K562 (cell line): ENCODE measurements around the gene KANK2. TPM values are rescaled to one million over a fixed set of nuclear protein-coding genes. Genes with fewer than 3 reads are reported as not detected.
A peak's percentile ranks its signal among the peaks of the same experiment; 100 is the strongest.

Experiments used
- ATAC-seq: fragments of 200-7000 bp; cut with Tn5 transposase; 3 replicates; pipeline ENCODE4 v1.9.1; 2020; ENCODE audit warnings: moderate library complexity
- BruUV-seq: library from RNA; stranded (reverse); fragments of 400-500 nt; replicated peaks from 2 replicates; lab custom pipeline; 2021; lab: Mats Ljungman, UMichigan
- CTCF ChIA-PET: fragments of 300-600 bp; formaldehyde crosslinking; extraction: SDS; loops from one replicate; lab custom pipeline; 2021; ENCODE audit warnings: low intra/inter-chr PET ratio; lab: Yijun Ruan, JAX
- POLR2A ChIA-PET: fragments of 300-600, 350-650 bp; sonication (Branson Sonifier 250); formaldehyde crosslinking; extraction: SDS; loops from one replicate; lab custom pipeline; 2021; ENCODE audit warnings: antibody characterized with exemption, inconsistent platforms; lab: Yijun Ruan, JAX
- DNase-seq, 4 experiments: peaks; one replicate each; pipeline versions ENCODE4 v3.0.0 to v3.0.0-alpha.2; 2011 to 2018; ENCODE audit warnings: low spot score in 3 of 4, mixed read lengths in 3 of 4; ENCODE audit errors: extremely low read depth in 1 of 4
- FAIRE-seq: peaks from 2 replicates; lab custom pipeline; 2011; peaks lifted over from hg19 to GRCh38; lab: Jason Lieb, UNC
- H2AFZ ChIP-seq: 2 replicates; pipeline ENCODE4 v1.6.0; 2011; ENCODE audit warnings: low read depth, low read length, control low read depth, inconsistent platforms
- H3K27ac ChIP-seq: fragments of 200-600 bp; 3 replicates; pipeline ENCODE4 v1.8.0; 2011; ENCODE audit warnings: low read depth, mild to moderate bottlenecking, control low read depth, inconsistent platforms, low read length, moderate library complexity, mixed read lengths; ENCODE audit errors: extremely low read depth
- H3K27me3 ChIP-seq, 2 experiments: fragments of 300-600 bp in 1 of 2; 2 replicates in 1 of 2; 3 replicates in 1 of 2; pipeline versions ENCODE4 v1.6.0 to v1.8.0; 2011; ENCODE audit warnings: inconsistent platforms in 2 of 2, low read length in 2 of 2, mild to moderate bottlenecking in 1 of 2, mixed read lengths in 1 of 2, moderate library complexity in 1 of 2; ENCODE audit not compliant: control insufficient read depth in 2 of 2, insufficient read depth in 2 of 2
- H3K36me3 ChIP-seq: fragments of 300-600 bp; 3 replicates; pipeline ENCODE4 v1.8.0; 2011; ENCODE audit warnings: mild to moderate bottlenecking, low read length, inconsistent platforms; ENCODE audit not compliant: control insufficient read depth, insufficient read depth
- H3K4me1 ChIP-seq, 2 experiments: fragments of 200-600 bp in 1 of 2; replicated peaks in 1 of 2; 2 replicates in 1 of 2; 3 replicates in 1 of 2; pipeline versions ENCODE4 v1.5.1 to v1.8.0; 2011; ENCODE audit warnings: inconsistent platforms in 2 of 2, low read length in 2 of 2, mild to moderate bottlenecking in 1 of 2, mixed read lengths in 1 of 2, moderate library complexity in 1 of 2; ENCODE audit not compliant: control insufficient read depth in 2 of 2, insufficient read depth in 2 of 2
- H3K4me2 ChIP-seq: 2 replicates; pipeline ENCODE4 v1.6.1; 2011; ENCODE audit warnings: low read length, control low read depth, inconsistent platforms, mixed read lengths; ENCODE audit not compliant: insufficient read depth
- H3K4me3 ChIP-seq: fragments of 200-600 bp; sonication (generic), shearing (Covaris generic); 2 replicates; pipeline ENCODE4 v1.5.1; 2016; ENCODE audit warnings: control low read depth, inconsistent platforms
- H3K79me2 ChIP-seq: fragments of 200-600 bp; 3 replicates; pipeline ENCODE4 v1.8.0; 2011; ENCODE audit warnings: low read length, inconsistent platforms; ENCODE audit not compliant: control insufficient read depth, insufficient read depth
- H3K9ac ChIP-seq, 2 experiments: 2 replicates each; pipeline versions ENCODE4 v1.6.0 to v1.6.1; 2011; ENCODE audit warnings: low read depth in 2 of 2, low read length in 2 of 2, control low read depth in 1 of 2, inconsistent platforms in 1 of 2, mild to moderate bottlenecking in 1 of 2, mixed read lengths in 1 of 2; ENCODE audit not compliant: insufficient read depth in 1 of 2
- H3K9me1 ChIP-seq: one replicate; pipeline ENCODE4 v1.6.0; 2011; ENCODE audit warnings: inconsistent platforms, mild to moderate bottlenecking, low read length, moderate library complexity; ENCODE audit not compliant: control insufficient read depth, insufficient read depth
- H3K9me3 ChIP-seq: replicated peaks from 2 replicates; pipeline ENCODE4 v1.5.1; 2011; ENCODE audit warnings: low read depth, low read length, inconsistent platforms; ENCODE audit not compliant: control insufficient read depth, insufficient read depth
- H4K20me1 ChIP-seq: replicated peaks from 2 replicates; pipeline ENCODE4 v1.6.1; 2011; ENCODE audit warnings: low read length, inconsistent platforms, mixed read lengths; ENCODE audit not compliant: control insufficient read depth, insufficient read depth
- CHD4 ChIP-seq: fragments of 200-600 bp; sonication (generic); IDR thresholded peaks from 3 replicates; pipeline ENCODE4 v1.6.1; 2012; ENCODE audit warnings: low read depth, mild to moderate bottlenecking, mixed read lengths, low read length, inconsistent platforms; ENCODE audit not compliant: insufficient read depth, insufficient replicate concordance, poor library complexity, severe bottlenecking
- POLR2G ChIP-seq: fragments of 200-400 bp; formaldehyde crosslinking; IDR thresholded peaks from 2 replicates; pipeline ENCODE4 v1.6.1; 2017; ENCODE audit warnings: low read depth, mild to moderate bottlenecking, antibody characterized with exemption, low read length, moderate library complexity
- RBFOX2 ChIP-seq: fragments of 200-400 bp; formaldehyde crosslinking; IDR thresholded peaks from 2 replicates; pipeline ENCODE4 v1.6.1; 2017; ENCODE audit warnings: low read depth, mild to moderate bottlenecking, low read length, moderate library complexity
- RERE ChIP-seq: sonication (generic); formaldehyde crosslinking; IDR thresholded peaks from 2 replicates; pipeline ENCODE4 v1.8.0; 2023; ENCODE audit warnings: missing genetic modification reagents, mild to moderate bottlenecking, borderline replicate concordance
- SNAPC5 ChIP-seq: fragments of 250-450 bp; sonication (Bioruptor Pico); IDR thresholded peaks from 2 replicates; pipeline ENCODE4 v1.8.0; 2021; ENCODE audit warnings: moderate library complexity, mild to moderate bottlenecking, inconsistent platforms
- TSHZ1 ChIP-seq: fragments of 250-450 bp; sonication (Bioruptor Pico); IDR thresholded peaks from 2 replicates; pipeline ENCODE4 v1.4.0; 2020; ENCODE audit warnings: mild to moderate bottlenecking, moderate library complexity
- WGBS: fragments of 100-300 bp; shearing (Covaris generic); methylation state at CpG from one replicate; pipeline ENCODE4 v1.1.6; 2016; ENCODE audit warnings: low coverage, mixed read lengths; ENCODE audit not compliant: insufficient coverage; ENCODE audit errors: missing lambda C conversion rate; 5-methylcytosine and 5-hydroxymethylcytosine counted together
- in situ Hi-C: fragments of 300-500 bp; cut with MboI; formaldehyde crosslinking; loops from 4 replicates; pipeline ENCODE4 v1.15.0; 2018; ENCODE audit warnings: inconsistent platforms, mixed read lengths
- intact Hi-C: fragments of 100-400 bp; cut with micrococcal nuclease; formaldehyde crosslinking; loops from 2 replicates; pipeline ENCODE4 v1.14.2; 2022
- polyA plus RNA-seq, 8 experiments: library from polyadenylated mRNA; depleted of rRNA in 4 of 8; stranded (reverse) in 5 of 8; unstranded in 3 of 8; fragments of >200 nt; fragmentation: Nextera tagmentation in 2 of 8; fragmentation: Illumina TruSeq in 1 of 8; extraction: Ambion mirVana in 2 of 8; extraction: Trizol in 1 of 8; gene quantifications; 2 replicates each; pipeline versions ENCODE4 v1.2.1 to v1.2.3, GENCODE V29; 2011 to 2014; ENCODE audit warnings: inconsistent platforms in 1 of 8, missing spikeins in 1 of 8
- total RNA-seq, 7 experiments: library from RNA; depleted of rRNA in 6 of 7; stranded (reverse); fragments of >200 nt in 6 of 7; fragmentation: Illumina TruSeq in 2 of 7; extraction: Trizol in 2 of 7; gene quantifications; 2 replicates each; pipeline versions ENCODE4 v1.2.1 to v1.2.3, GENCODE V29; 2011 to 2021; ENCODE audit warnings: low replicate concordance in 1 of 7
- TF ChIP-seq, protein P1 (sequence below): fragments of 450-650 bp; formaldehyde crosslinking; conservative IDR thresholded peaks from 2 replicates; pipeline ENCODE4 v1.4.0; 2022; ENCODE audit warnings: mild to moderate bottlenecking, missing genetic modification characterization

KANK2 gene
- total and polyA plus RNA-seq, 9 of the 15 experiments (the other 6 are each of a cell fraction or from before 2014, with no cell fraction given): 4.4 to 47.8 (median 21.3) TPM

DNA sequence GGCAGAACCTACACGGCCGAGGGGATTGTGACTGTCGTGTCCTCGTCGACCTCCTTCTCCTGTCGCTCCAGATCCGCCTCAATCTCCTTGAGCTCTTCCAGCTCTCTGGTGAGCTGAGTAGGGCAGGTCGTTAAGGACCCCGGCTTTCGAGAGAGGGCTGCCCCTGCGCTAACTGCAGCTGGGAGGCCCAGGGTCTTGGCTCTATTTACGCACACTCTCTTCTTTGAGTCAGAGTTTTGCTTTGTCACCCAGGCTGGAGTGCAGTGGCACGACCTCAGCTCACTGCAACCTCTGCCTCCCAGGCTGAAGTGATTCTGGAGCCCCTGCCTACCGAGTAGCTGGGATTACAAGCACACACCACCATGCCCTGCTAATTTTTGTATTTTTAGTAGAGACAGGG, 49.3 kb downstream of the KANK2 start:
- TF ChIP-seq POLR2G (0 out of 2 replicates have a peak, but pooled peaks have one; percentile 21), SNAPC5 (CRISPR knock-in tag) (no peak), CHD4 (no peak), RERE (CRISPR knock-in tag) (no peak), RBFOX2 (peak; percentile 46), TSHZ1 (CRISPR knock-in tag) (no peak)
- TF ChIP-seq, protein P1, sequence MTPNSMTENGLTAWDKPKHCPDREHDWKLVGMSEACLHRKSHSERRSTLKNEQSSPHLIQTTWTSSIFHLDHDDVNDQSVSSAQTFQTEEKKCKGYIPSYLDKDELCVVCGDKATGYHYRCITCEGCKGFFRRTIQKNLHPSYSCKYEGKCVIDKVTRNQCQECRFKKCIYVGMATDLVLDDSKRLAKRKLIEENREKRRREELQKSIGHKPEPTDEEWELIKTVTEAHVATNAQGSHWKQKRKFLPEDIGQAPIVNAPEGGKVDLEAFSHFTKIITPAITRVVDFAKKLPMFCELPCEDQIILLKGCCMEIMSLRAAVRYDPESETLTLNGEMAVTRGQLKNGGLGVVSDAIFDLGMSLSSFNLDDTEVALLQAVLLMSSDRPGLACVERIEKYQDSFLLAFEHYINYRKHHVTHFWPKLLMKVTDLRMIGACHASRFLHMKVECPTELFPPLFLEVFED (CRISPR knock-in tag): no peak
- DNase-seq: no peak
- WGBS: 88% methylated on average over 10 of the region's 14 CpGs
- no peak overlapping the region for H3K27ac ChIP-seq
- H3K79me2 ChIP-seq: peaks cover 22% of the 10 kb centered on the region
- no peaks in the 10 kb centered on the region; the same call in none of the 2 replicates for H4K20me1 ChIP-seq
- H3K4me3 ChIP-seq: no peak overlapping the region
- no peaks in the 10 kb centered on the region for H3K9me3 ChIP-seq
- in situ Hi-C loops: no loop called here
- no peaks in the 10 kb centered on the region for H3K9me1 ChIP-seq
- ChIA-PET POLR2A (interaction anchor here (0.6 to 0.7 kb wide), 2 partner anchors 22 to 107 kb away, joined by 4 to 5 read pairs; no protein-coding TSS in a partner anchor), CTCF (no interaction called here)
- no peak overlapping the region for H2AFZ ChIP-seq
- H3K27me3 ChIP-seq: no peaks in the 10 kb centered on the region
- peaks cover 8 to 29% of the 10 kb centered on the region in 2 experiments for H3K4me1 ChIP-seq
- ATAC-seq: no peak
- peak overlapping the region in 1 of 2 experiments; percentile 61; a peak in 2 of 4 replicates for H3K9ac ChIP-seq
- intact Hi-C loops: no loop called here
- peaks cover 69% of the 10 kb centered on the region; the same call in 2 of the 3 replicates for H3K36me3 ChIP-seq
- no TSS peak for BruUV-seq
- H3K4me2 ChIP-seq: no peak overlapping the region
- no peak for FAIRE-seq
